Measurements from ENCODE around the gene TUBB4B.

TUBB4B gene

GRCh38 chr9:137236238-137236935 is 4.7 kb upstream of the TUBB4B start (continued):
- peak; percentile 49; the same call in 1 of the 2 replicates for TF ChIP-seq ZNF449 (tag by site-specific recombination; IDR thresholded peaks at IDR 0.05)
- no peak for TF ChIP-seq ZNF112 (tag by site-specific recombination; IDR thresholded peaks at IDR 0.05)
- peak; percentile 56; the same call in 1 of the 2 replicates for TF ChIP-seq KLF10 (tag by site-specific recombination; IDR thresholded peaks at IDR 0.05)
- no peak for TF ChIP-seq ZSCAN18 (tag by site-specific recombination; IDR thresholded peaks at IDR 0.05)
- TF ChIP-seq ZNF362 (tag by site-specific recombination; IDR thresholded peaks at IDR 0.05), result no peak
- no peak for TF ChIP-seq ELK4 (IDR thresholded peaks at IDR 0.05; ENCODE audit: borderline replicate concordance, low read depth, low read length)
- 0 out of 2 replicates have a peak, but pooled peaks have one; percentile 18 for TF ChIP-seq ZNF843 (tag by site-specific recombination; IDR thresholded peaks at IDR 0.05)
- peak; percentile 20; the same call in 1 of the 2 replicates for TF ChIP-seq WT1 (tag by site-specific recombination; IDR thresholded peaks at IDR 0.05)
- TF ChIP-seq ZNF561 (tag by site-specific recombination; IDR thresholded peaks at IDR 0.05; ENCODE audit: borderline replicate concordance), result 0 out of 2 replicates have a peak, but pooled peaks have one; percentile 64
- 0 out of 2 replicates have a peak, but pooled peaks have one; percentile 17 for TF ChIP-seq INSM2 (tag by site-specific recombination; IDR thresholded peaks at IDR 0.05)
- peak; percentile 68 for TF ChIP-seq KLF1 (tag by site-specific recombination; IDR thresholded peaks at IDR 0.05)
- TF ChIP-seq ZSCAN5A (tag by site-specific recombination; IDR thresholded peaks at IDR 0.05), result 0 out of 2 replicates have a peak, but pooled peaks have one; percentile 65
- TF ChIP-seq REST (tag by site-specific recombination; IDR thresholded peaks at IDR 0.05), result peak; percentile 22; the same call in 1 of the 2 replicates
- TF ChIP-seq ZBTB26 (tag by site-specific recombination; optimal IDR thresholded peaks at IDR 0.05), result peak; percentile 26
- TF ChIP-seq ZBTB20 (tag by site-specific recombination; IDR thresholded peaks at IDR 0.05), result peak; percentile 35; the same call in 1 of the 2 replicates
- TF ChIP-seq ZNF223 (tag by site-specific recombination; IDR thresholded peaks at IDR 0.05), result no peak
- no peak for TF ChIP-seq ZNF280C (tag by site-specific recombination; IDR thresholded peaks at IDR 0.05)
- TF ChIP-seq ZNF214 (tag by site-specific recombination; IDR thresholded peaks at IDR 0.05; ENCODE audit: borderline replicate concordance), result no peak
- TF ChIP-seq ZNF488 (tag by site-specific recombination; IDR thresholded peaks at IDR 0.05), result no peak
- no peak for TF ChIP-seq HOXA7 (CRISPR knock-in tag; IDR thresholded peaks at IDR 0.05; ENCODE audit: borderline replicate concordance)
- TF ChIP-seq EGR2 (tag by site-specific recombination; IDR thresholded peaks at IDR 0.05; ENCODE audit: low read depth), result peak; percentile 79

Data from HEK293 (cell line).